ENCODE measurements around the gene SMIM24.

DNA sequence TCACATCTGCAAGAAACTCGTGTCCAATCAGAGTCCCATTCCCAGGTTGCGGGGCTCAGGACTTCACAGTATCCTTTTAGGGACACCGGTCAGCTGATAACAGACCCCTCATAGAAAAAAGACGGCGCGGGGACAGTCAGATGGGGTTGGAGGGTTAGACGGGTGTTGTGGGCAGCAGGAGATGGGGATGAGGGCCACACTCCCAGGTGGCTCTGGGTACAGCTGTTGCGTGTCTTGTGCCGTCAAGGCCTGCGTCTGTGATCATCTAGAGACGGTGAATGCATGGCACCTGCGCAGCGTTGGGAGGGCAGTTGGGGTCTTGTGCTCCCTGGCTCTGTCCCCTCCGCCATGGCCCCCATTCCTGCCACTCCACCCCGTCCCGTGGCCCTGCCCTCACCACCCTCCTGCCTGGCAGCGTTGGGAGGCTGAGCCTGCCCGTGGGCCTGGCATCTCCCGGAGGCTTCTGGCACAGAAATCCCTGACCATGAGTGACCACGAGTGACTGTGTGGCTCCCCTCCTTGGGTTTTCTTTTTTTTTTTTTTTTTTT lies 44.7 kb upstream of the SMIM24 start:
- TF ChIP-seq POLR2A (IDR thresholded peaks at IDR 0.05; ENCODE audit: low read length) (no peak), GATA1 (IDR thresholded peaks at IDR 0.05; ENCODE audit: low read depth, low read length) (no peak)

Measured in erythroblast (primary cell).